Colon (tissue), 2 donors: ENCODE data around the gene CD79B.

ENCODE experiments used
- FAIRE-seq: peaks from 2 replicates; lab custom pipeline; 2012; peaks lifted over from hg19 to GRCh38; lab: Jason Lieb, UNC
- donor health status: control.
- donor health status: control.

The CD79B gene

GRCh38 chr17:63950940-63951907, 19.1 kb upstream of the CD79B start:
- FAIRE-seq, result no peak

GRCh38 chr17:63949576-63950250, 17.6 kb upstream of the CD79B start:
- FAIRE-seq, result no peak

- no peak for FAIRE-seq
These were observed 16.4 kb upstream of the CD79B start for GRCh38 chr17:63948521-63948920.

GRCh38 chr17:63947711-63948330, 15.7 kb upstream of the CD79B start:
- FAIRE-seq, result no peak

GRCh38 chr17:63946440-63947363, 14.6 kb upstream of the CD79B start:
- no peak for FAIRE-seq

GRCh38 chr17:63945784-63946439, 13.8 kb upstream of the CD79B start:
- FAIRE-seq, result no peak

GRCh38 chr17:63944736-63945499, 12.8 kb upstream of the CD79B start:
- FAIRE-seq, result no peak

GRCh38 chr17:63943745-63944144, 11.6 kb upstream of the CD79B start:
- no peak for FAIRE-seq

- FAIRE-seq, result no peak
These were observed 10.3 kb upstream of the CD79B start for GRCh38 chr17:63942309-63942985.

GRCh38 chr17:63941751-63942150, 9.6 kb upstream of the CD79B start:
- no peak for FAIRE-seq

- no peak for FAIRE-seq
These were observed 9.0 kb upstream of the CD79B start for GRCh38 chr17:63941162-63941561.

- no peak for FAIRE-seq
These were observed 8.5 kb upstream of the CD79B start for GRCh38 chr17:63940584-63940983.

- no peak for FAIRE-seq
These were observed 7.8 kb upstream of the CD79B start for GRCh38 chr17:63939884-63940283.

- FAIRE-seq, result no peak
These were observed 7.3 kb upstream of the CD79B start for GRCh38 chr17:63939401-63939800.

GRCh38 chr17:63937920-63938319, 5.8 kb upstream of the CD79B start:
- no peak for FAIRE-seq

GRCh38 chr17:63937319-63937718, 5.2 kb upstream of the CD79B start:
- FAIRE-seq, result no peak

GRCh38 chr17:63934183-63935112, 2.3 kb upstream of the CD79B start:
- FAIRE-seq, result no peak

- FAIRE-seq, result no peak
These were observed 1.5 kb upstream of the CD79B start for GRCh38 chr17:63933598-63933997.

- no peak for FAIRE-seq
These were observed 590 bp upstream of the CD79B start for GRCh38 chr17:63932721-63933120.
